MM.1S (cell line): ENCODE measurements around the gene ANXA6.

Experiments
- DNase-seq: peaks from one replicate; pipeline ENCODE4 v3.0.0-alpha.2; 2015
- H2AFZ ChIP-seq: fragments of 300-600 bp; sonication (generic); 2 replicates; pipeline ENCODE4 v1.6.0; 2016; ENCODE audit warnings: antibody characterized with exemption, low read length
- H3F3A ChIP-seq: fragments of 300-600 bp; sonication (generic); 2 replicates; pipeline ENCODE4 v1.6.1; 2016; ENCODE audit warnings: mild to moderate bottlenecking, antibody characterized with exemption, low read length, moderate library complexity, mixed read lengths; ENCODE audit not compliant: insufficient read depth
- H3K27ac ChIP-seq: fragments of 300-600 bp; sonication (generic); 2 replicates; pipeline ENCODE4 v1.5.1; 2016; ENCODE audit warnings: mild to moderate bottlenecking, low read length
- H3K27me3 ChIP-seq: fragments of 300-600 bp; sonication (generic); replicated peaks from 2 replicates; pipeline ENCODE4 v1.6.0; 2016; ENCODE audit warnings: low read length; ENCODE audit not compliant: insufficient read depth
- H3K36me3 ChIP-seq: fragments of 300-600 bp; sonication (generic); replicated peaks from 2 replicates; pipeline ENCODE4 v1.6.1; 2016; ENCODE audit warnings: mild to moderate bottlenecking, low read length, mixed read lengths; ENCODE audit not compliant: insufficient read depth
- H3K4me1 ChIP-seq: fragments of 300-600 bp; sonication (generic); 2 replicates; pipeline ENCODE4 v1.6.1; 2016; ENCODE audit warnings: low read length, mixed read lengths
- H3K4me2 ChIP-seq: fragments of 300-600 bp; sonication (generic); 2 replicates; pipeline ENCODE4 v1.6.0; 2016; ENCODE audit warnings: low read depth, low read length
- H3K4me3 ChIP-seq: fragments of 300-600 bp; sonication (generic); 2 replicates; pipeline ENCODE4 v1.5.1; 2016; ENCODE audit warnings: low read length, mixed read lengths
- H3K79me2 ChIP-seq: fragments of 300-600 bp; sonication (generic); 2 replicates; pipeline ENCODE4 v1.6.1; 2016; ENCODE audit warnings: mixed run types, low read length, mixed read lengths
- H3K9ac ChIP-seq: fragments of 300-600 bp; sonication (generic); 2 replicates; pipeline ENCODE4 v1.6.1; 2016; ENCODE audit warnings: low read length, mixed read lengths
- H3K9me2 ChIP-seq: fragments of 300-600 bp; sonication (generic); replicated peaks from 2 replicates; pipeline ENCODE4 v1.6.1; 2016; ENCODE audit warnings: mild to moderate bottlenecking, low read length, mixed read lengths; ENCODE audit not compliant: insufficient read depth
- H3K9me3 ChIP-seq: fragments of 300-600 bp; sonication (generic); replicated peaks from 2 replicates; pipeline ENCODE4 v1.6.1; 2016; ENCODE audit warnings: mild to moderate bottlenecking, low read length, mixed read lengths; ENCODE audit not compliant: insufficient read depth
- H4K20me1 ChIP-seq: fragments of 300-600 bp; sonication (generic); 2 replicates; pipeline ENCODE4 v1.6.1; 2016; ENCODE audit warnings: mild to moderate bottlenecking, low read length, moderate library complexity, mixed read lengths; ENCODE audit not compliant: insufficient read depth
- EZH2 ChIP-seq: fragments of 300-600 bp; sonication (generic); optimal IDR thresholded peaks from 2 replicates; pipeline ENCODE3; 2017; ENCODE audit warnings: low read depth, mild to moderate bottlenecking, antibody characterized with exemption, low read length, mixed read lengths
- EZH2phosphoT487 ChIP-seq: fragments of 300-600 bp; sonication (generic); IDR thresholded peaks from 2 replicates; pipeline ENCODE4 v1.6.1; 2018; ENCODE audit warnings: antibody characterized with exemption, low read length
- TF ChIP-seq, protein P1 (sequence below): fragments of 300-600 bp; sonication (generic); IDR thresholded peaks from 2 replicates; pipeline ENCODE4 v1.5.1; 2016; ENCODE audit warnings: antibody characterized with exemption, low read length, mixed read lengths

ANXA6 gene

DNA sequence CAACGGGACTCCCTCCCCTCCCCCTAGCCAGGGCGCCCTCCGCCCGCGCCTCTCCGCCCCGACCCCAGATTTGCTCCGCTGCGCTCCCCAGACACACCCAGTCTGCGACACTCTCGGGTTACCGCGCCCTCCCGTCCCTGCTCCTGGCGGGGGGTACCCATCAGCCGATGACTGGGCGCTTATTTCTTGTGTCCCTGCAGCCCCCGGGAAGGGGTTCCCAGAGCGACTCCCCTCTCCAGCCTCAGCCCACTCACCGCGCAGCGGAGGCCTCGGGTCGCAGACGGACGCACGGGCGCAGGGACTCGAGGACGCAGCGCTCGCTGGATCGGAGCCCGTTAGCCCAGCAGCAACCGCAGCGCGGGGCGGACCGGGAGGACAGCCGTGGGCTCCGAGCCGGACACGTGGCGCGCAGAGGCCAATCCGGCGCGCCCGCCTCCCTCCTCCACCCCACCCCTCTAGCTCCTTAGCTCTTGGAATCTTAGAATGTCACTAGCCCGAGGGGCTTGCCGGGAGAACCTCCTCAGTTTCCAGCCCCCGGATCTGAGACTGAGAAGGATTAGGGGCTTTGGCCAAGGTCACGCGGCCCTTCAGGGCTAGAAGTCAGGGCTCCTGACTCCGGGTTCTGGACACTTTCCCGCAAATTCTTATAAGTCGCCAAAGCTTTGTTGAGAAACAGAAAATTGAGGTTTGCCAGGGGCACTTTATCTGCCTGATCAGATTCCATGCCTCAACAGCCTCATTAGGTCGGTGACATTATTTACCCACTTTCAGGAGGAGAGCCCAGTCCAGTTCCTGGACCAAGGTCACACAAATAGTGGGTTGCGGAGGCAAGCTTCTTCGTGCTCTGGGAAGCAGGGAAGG is at the start of gene ANXA6:
Gene ANXA6 (minus strand): TSS at position 354 of the 861 bp plus-strand sequence. CDS start 9,878 bp downstream, outside the sequence.
- H3K9ac ChIP-seq: peak within 1 kb of the TSS; percentile 80
- H3K27me3 ChIP-seq: no peaks in the 10 kb centered on the region
- peak within 1 kb of the TSS; percentile 97 for H2AFZ ChIP-seq
- H3K9me3 ChIP-seq: no peaks in the 10 kb centered on the region
- no peaks in the 10 kb centered on the region for H3K9me2 ChIP-seq
- TF ChIP-seq, protein P1, sequence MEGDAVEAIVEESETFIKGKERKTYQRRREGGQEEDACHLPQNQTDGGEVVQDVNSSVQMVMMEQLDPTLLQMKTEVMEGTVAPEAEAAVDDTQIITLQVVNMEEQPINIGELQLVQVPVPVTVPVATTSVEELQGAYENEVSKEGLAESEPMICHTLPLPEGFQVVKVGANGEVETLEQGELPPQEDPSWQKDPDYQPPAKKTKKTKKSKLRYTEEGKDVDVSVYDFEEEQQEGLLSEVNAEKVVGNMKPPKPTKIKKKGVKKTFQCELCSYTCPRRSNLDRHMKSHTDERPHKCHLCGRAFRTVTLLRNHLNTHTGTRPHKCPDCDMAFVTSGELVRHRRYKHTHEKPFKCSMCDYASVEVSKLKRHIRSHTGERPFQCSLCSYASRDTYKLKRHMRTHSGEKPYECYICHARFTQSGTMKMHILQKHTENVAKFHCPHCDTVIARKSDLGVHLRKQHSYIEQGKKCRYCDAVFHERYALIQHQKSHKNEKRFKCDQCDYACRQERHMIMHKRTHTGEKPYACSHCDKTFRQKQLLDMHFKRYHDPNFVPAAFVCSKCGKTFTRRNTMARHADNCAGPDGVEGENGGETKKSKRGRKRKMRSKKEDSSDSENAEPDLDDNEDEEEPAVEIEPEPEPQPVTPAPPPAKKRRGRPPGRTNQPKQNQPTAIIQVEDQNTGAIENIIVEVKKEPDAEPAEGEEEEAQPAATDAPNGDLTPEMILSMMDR: no peak
- TF ChIP-seq EZH2: no peak
- no peaks in the 10 kb centered on the region for H4K20me1 ChIP-seq
- peak; percentile 73 for DNase-seq
- H3K27ac ChIP-seq: peak within 1 kb of the TSS; percentile 79; the same call in 1 of the 2 replicates
- peak within 1 kb of the TSS; percentile 97 for H3K4me3 ChIP-seq
- peaks cover 58% of the 10 kb centered on the region for H3K79me2 ChIP-seq
- peak within 1 kb of the TSS; percentile 98 for H3K4me2 ChIP-seq
- no peaks in the 10 kb centered on the region for H3K36me3 ChIP-seq
- H3F3A ChIP-seq: peaks cover 22% of the 10 kb centered on the region
- H3K4me1 ChIP-seq: peaks cover 33% of the 10 kb centered on the region

DNA sequence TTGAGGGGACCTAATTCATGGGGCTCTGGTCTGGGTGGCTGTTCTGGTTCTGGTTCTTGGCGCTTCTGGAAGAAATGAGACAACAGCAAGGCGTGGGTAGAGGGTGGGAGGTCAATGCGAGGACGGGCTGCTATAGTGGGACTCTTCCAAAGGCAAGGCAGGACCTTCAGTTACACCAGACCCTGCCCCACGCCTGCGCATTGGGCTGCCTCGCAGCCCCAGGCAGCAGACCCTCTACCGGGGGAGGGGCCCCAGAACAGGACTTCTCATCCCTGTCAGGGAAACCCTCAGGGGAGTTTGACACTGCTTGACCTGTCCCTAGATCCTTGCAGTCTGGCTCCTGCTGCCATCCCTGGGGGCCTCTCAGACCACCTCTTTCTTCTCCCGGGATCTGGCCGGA is 47.8 kb upstream of the ANXA6 start:
- H3K4me1 ChIP-seq: no peaks in the 10 kb centered on the region; the same call in 1 of the 2 replicates

DNA sequence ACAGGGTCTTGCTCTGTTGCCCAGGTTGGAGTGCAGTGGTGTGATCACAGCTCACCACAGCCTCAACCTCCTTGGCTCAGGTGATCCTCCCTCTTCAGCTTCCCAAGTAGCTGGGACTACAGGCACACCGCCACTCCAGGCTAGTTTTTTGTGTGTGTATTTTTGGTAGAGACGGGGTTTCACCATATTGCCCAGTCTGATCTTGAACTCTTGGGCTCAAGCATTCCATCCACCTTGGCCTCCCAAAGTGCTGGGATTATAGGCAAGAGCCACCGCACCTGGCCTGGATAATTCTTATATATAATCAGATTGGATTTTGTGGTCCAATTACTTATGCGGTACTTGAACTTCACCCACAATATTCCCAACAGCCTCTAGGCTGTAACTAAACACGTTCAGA is 46.5 kb upstream of the ANXA6 start:
- Histone ChIP-seq H3K27me3 (no peaks in the 10 kb centered on the region), H3K4me2 (no peak overlapping the region), H3K9me2 (no peaks in the 10 kb centered on the region), H3K4me3 (no peak overlapping the region), H2AFZ (no peak overlapping the region), H3K79me2 (peaks cover 23% of the 10 kb centered on the region), H3F3A (no peaks in the 10 kb centered on the region), H3K4me1 (0 out of 2 replicates have a peak, but pooled peaks cover 1% of the 10 kb centered on the region), H3K36me3 (peaks cover 9% of the 10 kb centered on the region), H3K9me3 (no peaks in the 10 kb centered on the region), H4K20me1 (no peaks in the 10 kb centered on the region), H3K27ac (no peak overlapping the region), H3K9ac (no peak overlapping the region)
- TF ChIP-seq, protein P1: no peak
- TF ChIP-seq EZH2phosphoT487: no peak
- DNase-seq: no peak

More for the DNA sequence above, 47.8 kb upstream of the ANXA6 start:
- Histone ChIP-seq H3K79me2 (peaks cover 36% of the 10 kb centered on the region), H3K9ac (no peak overlapping the region), H3F3A (no peaks in the 10 kb centered on the region), H3K9me2 (no peaks in the 10 kb centered on the region), H3K9me3 (no peaks in the 10 kb centered on the region), H3K27ac (no peak overlapping the region), H4K20me1 (no peaks in the 10 kb centered on the region), H2AFZ (no peak overlapping the region), H3K4me2 (no peak overlapping the region), H3K36me3 (peaks cover 6% of the 10 kb centered on the region), H3K27me3 (no peaks in the 10 kb centered on the region), H3K4me3 (no peak overlapping the region)
- no peak for DNase-seq
- TF ChIP-seq, protein P1: no peak
- TF ChIP-seq EZH2phosphoT487 (no peak), EZH2 (no peak)
